ENCODE results near the gene BRICD5. TPM values are rescaled to one million over a fixed set of nuclear protein-coding genes. Genes with fewer than 3 reads are reported as not detected.

BRICD5 gene
- total and polyA plus RNA-seq, 2 of the 4 experiments (the other 2 are of a cell fraction) = 0.18 to 0.94 TPM

DNA sequence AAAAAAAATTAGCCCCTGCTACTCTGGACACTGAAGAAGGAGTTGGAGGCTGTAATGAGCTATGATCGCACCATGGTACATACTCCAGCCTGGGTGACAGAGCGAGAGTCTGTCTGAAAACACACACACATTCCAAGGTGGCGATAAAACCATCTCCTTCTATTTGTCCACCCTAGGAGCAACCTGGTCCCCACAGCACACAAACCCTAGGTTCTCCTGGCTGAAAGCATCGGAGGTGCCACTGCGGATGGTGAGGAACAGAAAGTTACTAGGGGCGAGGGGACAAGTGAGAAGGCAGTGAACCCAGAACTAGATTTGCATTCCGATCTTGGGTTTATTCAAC, 42.1 kb upstream of the BRICD5 start:
- Histone ChIP-seq H4K20me1 (ENCODE audit: insufficient read depth, low read length) (peaks cover 29% of the 10 kb centered on the region), H3K18ac (ENCODE audit: low read depth, low read length) (no peak overlapping the region), H3K27me3 (ENCODE audit: control insufficient read depth, insufficient read depth, low read length) (no peaks in the 10 kb centered on the region), H3K23ac (ENCODE audit: low read depth, low read length) (no peak overlapping the region), H3K4me3 (ENCODE audit: insufficient read depth, low read depth, low read length) (no peak overlapping the region), H2AFZ (replicated peaks; ENCODE audit: low read length, poor library complexity) (no peak overlapping the region), H2BK5ac (ENCODE audit: low read depth, low read length, poor library complexity, severe bottlenecking) (no peak overlapping the region), H4K5ac (ENCODE audit: low read depth, low read length) (no peak overlapping the region), H3K9me3 (ENCODE audit: control insufficient read depth, insufficient read depth, low read length) (no peaks in the 10 kb centered on the region), H3K14ac (replicated peaks; ENCODE audit: low read depth, low read length) (no peak overlapping the region), H3K9ac (ENCODE audit: low read depth, low read length) (no peak overlapping the region), H2BK15ac (ENCODE audit: low read depth, low read length) (no peak overlapping the region), H2BK120ac (ENCODE audit: low read depth, low read length) (no peak overlapping the region), H3K4me2 (ENCODE audit: low read depth, low read length) (no peak overlapping the region), H2AK9ac (replicated peaks; ENCODE audit: low read depth, low read length, poor library complexity) (no peak overlapping the region), H3K36me3 (ENCODE audit: control insufficient read depth, insufficient read depth, low read length) (peaks cover 40% of the 10 kb centered on the region), H4K8ac (ENCODE audit: low read depth in 2 of 2, low read length in 2 of 2) (no peak overlapping the region), H2AK5ac (ENCODE audit: low read depth, low read length) (no peak overlapping the region), H4K91ac (ENCODE audit: insufficient read depth, low read depth, low read length) (no peak overlapping the region), H3K4ac (ENCODE audit: low read depth, low read length) (no peak overlapping the region), H3K4me1 (ENCODE audit: control insufficient read depth, insufficient read depth, low read length) (peaks cover 9% of the 10 kb centered on the region), H3K56ac (ENCODE audit: extremely low read depth, insufficient read depth, low read length) (no peak overlapping the region), H2BK20ac (ENCODE audit: low read depth, low read length) (no peak overlapping the region), H3K79me1 (ENCODE audit: low read depth in 1 of 2, low read length in 2 of 2) (peaks cover 21 to 50% of the 10 kb centered on the region in 2 experiments), H3K27ac (ENCODE audit: insufficient read depth, low read length) (no peak overlapping the region), H3K9me1 (ENCODE audit: insufficient read depth, low read length) (0 out of 2 replicates have a peak, but pooled peaks cover 2% of the 10 kb centered on the region)
- WGBS, 2 experiments (ENCODE audit: extremely low coverage in 2 of 2, insufficient read length in 1 of 2) = no CpG with 5 or more reads among the region's 7 CpGs
- POLR2A ChIA-PET (ENCODE audit: unreplicated experiment) = no interaction called here
- in situ Hi-C loops (cut with MboI; ENCODE audit: low sequenced_read_pairs) = loop anchor here (10.0 kb wide), 1 partner anchor 252 kb away; no protein-coding TSS in a partner anchor
- no TSS peak for BruUV-seq (replicated peaks)
- ATAC-seq (ENCODE audit: low read depth) (no peak), DNase-seq (no peak)
- no peak for TF ChIP-seq CHD1 (IDR thresholded peaks at IDR 0.05; ENCODE audit: low read depth, low read length)
- no peak for TF ChIP-seq FOS (IDR thresholded peaks at IDR 0.05; ENCODE audit: low read depth, low read length)
- TF ChIP-seq, protein P1, sequence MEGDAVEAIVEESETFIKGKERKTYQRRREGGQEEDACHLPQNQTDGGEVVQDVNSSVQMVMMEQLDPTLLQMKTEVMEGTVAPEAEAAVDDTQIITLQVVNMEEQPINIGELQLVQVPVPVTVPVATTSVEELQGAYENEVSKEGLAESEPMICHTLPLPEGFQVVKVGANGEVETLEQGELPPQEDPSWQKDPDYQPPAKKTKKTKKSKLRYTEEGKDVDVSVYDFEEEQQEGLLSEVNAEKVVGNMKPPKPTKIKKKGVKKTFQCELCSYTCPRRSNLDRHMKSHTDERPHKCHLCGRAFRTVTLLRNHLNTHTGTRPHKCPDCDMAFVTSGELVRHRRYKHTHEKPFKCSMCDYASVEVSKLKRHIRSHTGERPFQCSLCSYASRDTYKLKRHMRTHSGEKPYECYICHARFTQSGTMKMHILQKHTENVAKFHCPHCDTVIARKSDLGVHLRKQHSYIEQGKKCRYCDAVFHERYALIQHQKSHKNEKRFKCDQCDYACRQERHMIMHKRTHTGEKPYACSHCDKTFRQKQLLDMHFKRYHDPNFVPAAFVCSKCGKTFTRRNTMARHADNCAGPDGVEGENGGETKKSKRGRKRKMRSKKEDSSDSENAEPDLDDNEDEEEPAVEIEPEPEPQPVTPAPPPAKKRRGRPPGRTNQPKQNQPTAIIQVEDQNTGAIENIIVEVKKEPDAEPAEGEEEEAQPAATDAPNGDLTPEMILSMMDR (conservative IDR thresholded peaks at IDR 0.05; ENCODE audit: low read depth, low read length) = no peak
- TF ChIP-seq SMC3 (IDR thresholded peaks at IDR 0.05; ENCODE audit: low read depth, low read length) = no peak
- TF ChIP-seq MAZ (IDR thresholded peaks at IDR 0.05; ENCODE audit: borderline replicate concordance, low read depth, low read length) = no peak
- TF ChIP-seq, protein P2, sequence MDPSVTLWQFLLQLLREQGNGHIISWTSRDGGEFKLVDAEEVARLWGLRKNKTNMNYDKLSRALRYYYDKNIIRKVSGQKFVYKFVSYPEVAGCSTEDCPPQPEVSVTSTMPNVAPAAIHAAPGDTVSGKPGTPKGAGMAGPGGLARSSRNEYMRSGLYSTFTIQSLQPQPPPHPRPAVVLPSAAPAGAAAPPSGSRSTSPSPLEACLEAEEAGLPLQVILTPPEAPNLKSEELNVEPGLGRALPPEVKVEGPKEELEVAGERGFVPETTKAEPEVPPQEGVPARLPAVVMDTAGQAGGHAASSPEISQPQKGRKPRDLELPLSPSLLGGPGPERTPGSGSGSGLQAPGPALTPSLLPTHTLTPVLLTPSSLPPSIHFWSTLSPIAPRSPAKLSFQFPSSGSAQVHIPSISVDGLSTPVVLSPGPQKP (IDR thresholded peaks at IDR 0.05; ENCODE audit: borderline replicate concordance, low read depth, low read length) = no peak
- CTCF ChIA-PET = no interaction called here
- dilution Hi-C loops (cut with HindIII; ENCODE audit: low sequenced_read_pairs, unreplicated experiment) = no loop called here
- intact Hi-C loops (cut with micrococcal nuclease) = no loop called here

Measured in IMR-90 (cell line).